CD4-positive, alpha-beta T cell treated with Interleukin-15 for 4 hours (primary cell): Measurements from ENCODE around the gene DYRK1A.

Experiments used
- DNase-seq: peaks from one replicate; pipeline ENCODE4 v3.0.0-alpha.2; 2020; ENCODE audit warnings: low spot score

DYRK1A gene

DNA sequence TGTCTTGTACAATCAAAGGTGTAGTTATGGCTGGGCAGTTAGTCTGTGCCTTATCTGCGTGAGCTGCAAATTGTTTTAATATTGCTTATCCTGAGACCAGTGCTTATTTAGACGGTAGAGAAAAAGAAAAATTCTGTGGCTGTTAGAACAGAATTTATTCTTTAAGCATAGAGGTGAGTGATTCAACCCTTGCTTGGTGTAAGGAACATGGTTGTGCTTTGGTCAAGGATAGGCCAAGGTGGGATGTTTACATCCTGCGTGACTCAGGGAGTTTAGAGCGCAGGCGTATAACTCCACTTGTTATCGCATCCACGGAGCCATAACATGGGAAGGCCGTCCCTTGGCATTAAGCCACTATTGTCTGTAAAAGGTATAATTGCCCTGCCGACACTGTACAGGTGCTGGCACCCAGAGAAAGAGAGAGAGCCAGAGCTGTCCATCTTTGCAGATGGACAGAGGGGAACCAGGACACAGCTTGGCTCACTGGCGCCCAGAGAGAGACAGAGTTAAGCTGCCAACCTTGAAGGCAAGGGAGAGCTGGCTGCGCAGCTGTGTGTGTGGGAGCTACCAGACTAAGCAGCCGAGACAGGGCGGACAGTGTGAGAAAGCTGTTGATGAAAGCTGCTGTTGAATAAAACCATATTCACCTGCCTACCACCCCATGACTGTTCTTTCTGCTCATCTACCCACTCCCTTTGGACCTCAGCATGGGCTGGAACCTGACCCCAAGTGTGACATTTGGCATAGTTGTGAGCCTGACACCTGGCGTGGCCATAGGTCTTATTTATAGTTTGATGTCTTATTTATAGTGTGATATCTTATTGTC, 200.4 kb downstream of the DYRK1A start:
- no peak for DNase-seq

DNA sequence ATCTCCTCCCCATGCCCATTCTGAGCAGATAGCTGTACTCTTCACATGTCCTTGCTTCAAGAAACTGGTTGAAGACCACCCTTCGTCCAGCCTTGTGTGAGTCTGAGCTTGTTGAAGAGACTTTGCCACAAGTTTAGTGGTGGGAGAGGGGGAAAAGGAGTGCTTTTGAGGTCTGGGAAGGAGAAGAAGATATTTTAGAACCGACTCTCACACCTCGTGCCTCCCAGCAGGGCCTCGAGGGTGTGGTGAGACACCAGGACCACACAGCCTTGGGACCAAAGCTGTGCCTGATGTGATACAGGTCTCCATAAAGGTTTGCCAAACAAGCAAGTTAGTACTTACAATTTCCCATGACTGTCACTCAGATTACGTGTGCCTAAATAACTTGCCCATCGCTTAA, 201.8 kb downstream of the DYRK1A start:
- no peak for DNase-seq

DNA sequence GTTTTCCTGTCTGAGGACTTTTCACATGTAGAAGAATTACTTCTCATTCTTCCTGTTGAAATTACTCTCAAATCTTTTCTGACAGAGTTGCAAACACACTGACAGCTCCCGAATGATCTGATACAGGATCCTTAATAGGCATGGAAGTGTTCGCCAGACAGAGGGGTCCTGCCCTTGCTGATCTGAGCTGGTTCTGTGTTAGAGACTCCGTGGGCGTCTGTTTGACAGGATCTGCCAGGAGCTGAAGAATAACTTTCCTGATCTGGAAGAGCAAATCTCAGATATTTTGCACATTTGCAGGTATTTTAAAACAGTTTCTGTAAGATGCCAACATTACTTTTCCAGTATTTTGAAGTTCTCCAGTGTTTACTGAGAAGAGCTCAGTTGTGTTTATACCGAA, 202.3 kb downstream of the DYRK1A start:
- DNase-seq = no peak

- DNase-seq = no peak
Observed at GRCh38 chr21:37571442-37571841, 204.9 kb downstream of the DYRK1A start.

- DNase-seq = no peak
Observed at GRCh38 chr21:37574316-37574715, 207.7 kb downstream of the DYRK1A start.

DNA sequence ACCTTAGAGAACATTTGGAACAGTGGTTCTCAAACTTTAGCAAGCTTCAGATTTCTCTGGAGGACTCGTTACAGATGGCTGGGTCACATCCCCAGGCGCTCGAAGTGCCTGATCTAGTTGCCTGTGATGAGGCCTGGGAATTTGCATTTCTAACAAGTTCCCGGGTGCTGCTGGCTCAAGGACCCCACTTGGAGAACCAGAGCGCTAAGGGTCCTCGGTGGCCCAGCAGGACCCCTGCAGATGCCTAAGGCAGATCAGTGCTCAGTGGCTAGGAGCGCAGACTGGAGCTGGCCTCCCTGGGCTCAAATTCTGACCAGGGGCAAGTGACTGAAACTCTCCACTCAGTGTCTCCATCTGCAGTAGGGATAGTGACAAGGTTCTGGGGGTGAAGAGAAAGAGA, 208.2 kb downstream of the DYRK1A start:
- DNase-seq = no peak

GRCh38 chr21:37575580-37575979, 209.0 kb downstream of the DYRK1A start:
- no peak for DNase-seq
